ENCODE results near the gene MSI2.

MSI2 gene

DNA sequence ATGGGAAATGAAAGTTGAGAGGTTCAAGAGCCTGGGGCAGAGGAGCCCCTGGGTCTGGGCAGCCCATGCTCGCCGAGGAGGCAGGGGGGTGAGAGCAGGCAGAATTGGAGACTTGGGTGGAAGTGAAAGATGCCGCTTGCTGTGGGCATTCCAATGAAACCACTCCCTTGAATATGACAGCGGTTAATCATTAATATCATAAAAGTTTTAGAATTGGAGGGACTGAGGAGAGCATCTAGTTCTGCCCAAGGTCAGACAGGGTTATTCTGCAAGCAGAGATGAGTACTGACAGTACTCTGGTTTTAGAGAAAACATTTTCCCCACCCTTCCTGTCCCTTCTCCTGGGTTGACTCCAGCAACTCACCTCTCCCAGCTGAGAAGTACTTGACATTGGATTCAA lies 180.2 kb downstream of the MSI2 start:
- DNase-seq (ENCODE audit: low read depth in 2 of 2), result no peak

DNA sequence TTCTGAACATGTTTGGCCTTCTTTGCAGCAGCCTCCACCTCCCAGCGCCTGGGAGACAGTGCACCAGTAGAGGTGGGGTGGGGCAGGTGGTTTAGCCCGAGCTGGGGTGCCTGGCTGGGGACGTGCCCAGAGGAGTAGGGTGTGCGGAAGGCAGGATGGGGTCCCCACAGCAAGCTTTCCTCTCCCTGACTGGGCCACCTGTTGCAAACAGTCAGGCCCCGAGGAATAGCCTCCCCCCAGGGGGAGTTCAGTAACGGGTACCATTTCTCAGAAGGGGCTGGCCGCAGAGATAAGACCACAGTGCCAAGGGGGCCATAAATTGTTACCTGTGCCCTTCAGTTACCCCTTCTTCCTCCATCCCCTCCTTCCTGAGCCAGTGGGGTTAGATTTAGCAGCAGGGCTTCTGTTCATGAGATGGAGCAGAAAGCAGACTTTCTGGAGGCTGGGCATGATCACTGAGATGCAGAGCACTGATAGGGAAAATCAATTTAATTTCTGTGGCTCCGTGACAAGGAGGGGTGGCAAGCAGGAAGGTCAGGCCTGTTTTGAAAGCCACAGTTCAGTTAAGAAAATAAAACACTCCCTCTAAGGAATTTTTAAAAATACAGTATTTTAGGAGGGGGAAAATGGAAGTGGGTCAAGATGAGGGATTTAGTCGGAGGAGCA lies 181.9 kb downstream of the MSI2 start:
- DNase-seq (ENCODE audit: low read depth in 2 of 2), result no peak

DNA sequence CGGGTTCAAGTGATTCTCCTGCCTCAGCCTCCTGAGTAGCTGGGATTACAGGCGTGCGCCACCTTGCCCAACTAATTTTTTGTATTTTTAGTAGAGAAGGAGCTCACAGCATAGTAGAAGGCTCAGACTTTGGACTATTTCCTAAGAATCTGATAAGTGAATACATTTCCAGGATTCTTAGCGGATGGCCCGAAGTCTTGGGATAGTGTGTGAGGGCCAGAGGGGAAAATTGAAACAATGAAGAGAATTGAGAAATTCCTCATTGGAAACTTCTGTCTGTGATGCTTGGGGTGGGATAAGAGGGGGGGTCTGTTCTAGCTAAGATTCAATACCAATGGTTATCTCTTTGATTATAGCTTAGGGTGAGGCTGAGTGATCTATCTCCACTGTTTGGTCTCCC lies 183.3 kb downstream of the MSI2 start:
- no peak for DNase-seq (ENCODE audit: low read depth in 2 of 2)

DNA sequence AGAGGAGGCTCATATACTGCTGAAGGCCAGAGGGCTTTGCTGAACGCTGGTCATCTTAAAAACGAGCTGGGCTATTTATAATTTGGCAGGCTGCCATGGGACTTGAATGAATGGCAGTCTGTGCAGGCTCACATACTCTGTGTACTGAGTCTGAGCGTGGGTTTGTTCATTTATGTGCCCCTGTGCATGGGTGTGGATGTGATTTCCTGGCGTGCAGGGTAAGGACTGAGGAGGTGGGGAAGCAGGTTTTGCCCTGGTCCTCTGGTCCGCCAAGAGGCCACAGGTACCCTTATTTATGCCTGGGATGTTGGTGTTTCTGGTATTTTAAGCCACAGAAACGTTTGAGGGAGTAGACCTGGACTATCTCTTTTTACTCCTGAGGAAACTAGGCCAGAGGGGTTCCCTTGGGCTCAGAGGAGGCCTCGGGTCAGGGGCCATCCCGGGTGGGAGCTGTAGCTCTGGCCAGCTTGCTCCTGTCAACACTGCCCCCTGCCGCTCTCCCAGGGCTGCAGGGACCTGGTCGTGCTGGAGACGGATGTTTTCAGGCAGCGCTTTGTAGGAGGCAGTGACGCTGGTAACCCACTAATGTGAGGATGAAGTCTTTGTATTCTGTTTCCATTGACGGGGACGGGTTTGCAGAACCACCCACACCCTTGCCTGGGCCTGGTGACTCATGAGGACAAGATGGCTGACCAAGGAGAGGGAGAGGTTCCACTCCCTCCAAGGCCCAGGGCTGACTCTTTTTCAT lies 184.4 kb downstream of the MSI2 start:
- DNase-seq (ENCODE audit: low read depth in 2 of 2), result peak; percentile 80 to 82

DNA sequence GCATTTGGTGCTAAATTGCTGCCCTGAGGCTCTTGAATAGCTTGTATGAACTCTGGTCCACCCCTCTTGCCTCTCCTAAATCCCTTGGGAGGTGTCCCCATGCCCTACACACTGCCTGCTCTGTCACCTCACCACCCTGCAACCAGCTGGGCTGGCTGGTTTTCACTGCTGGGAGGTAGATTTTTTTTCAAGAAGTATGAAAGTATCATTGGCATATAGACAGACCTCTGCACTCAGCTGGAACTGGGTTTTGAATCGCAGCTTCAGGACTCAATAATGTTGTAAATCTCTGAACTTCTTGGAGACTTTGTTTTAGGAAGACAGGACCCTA lies 184.9 kb downstream of the MSI2 start:
- DNase-seq (ENCODE audit: low read depth in 2 of 2), result no peak

DNA sequence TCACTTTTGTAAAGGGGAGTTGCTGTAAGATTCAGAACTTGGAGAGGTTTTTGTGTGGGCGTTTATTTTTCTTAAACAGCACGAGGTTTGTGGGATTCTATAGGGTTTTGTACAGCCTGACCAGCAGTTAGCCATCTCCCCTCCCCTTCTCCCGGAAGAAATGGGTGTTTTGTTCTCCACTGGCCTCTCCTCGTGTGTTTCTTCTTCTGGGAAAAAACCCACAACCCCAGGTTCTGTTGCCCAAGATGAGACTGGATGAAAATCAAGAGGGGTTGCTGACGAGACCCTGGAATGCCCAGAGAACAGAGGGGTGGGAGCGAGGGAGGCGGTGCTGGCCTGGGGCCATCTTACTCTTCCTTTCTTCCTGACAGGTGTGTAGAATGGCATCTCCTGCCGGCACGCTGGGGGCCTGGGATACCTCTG lies 186.1 kb downstream of the MSI2 start:
- no peak for DNase-seq (ENCODE audit: low read depth in 2 of 2)

DNA sequence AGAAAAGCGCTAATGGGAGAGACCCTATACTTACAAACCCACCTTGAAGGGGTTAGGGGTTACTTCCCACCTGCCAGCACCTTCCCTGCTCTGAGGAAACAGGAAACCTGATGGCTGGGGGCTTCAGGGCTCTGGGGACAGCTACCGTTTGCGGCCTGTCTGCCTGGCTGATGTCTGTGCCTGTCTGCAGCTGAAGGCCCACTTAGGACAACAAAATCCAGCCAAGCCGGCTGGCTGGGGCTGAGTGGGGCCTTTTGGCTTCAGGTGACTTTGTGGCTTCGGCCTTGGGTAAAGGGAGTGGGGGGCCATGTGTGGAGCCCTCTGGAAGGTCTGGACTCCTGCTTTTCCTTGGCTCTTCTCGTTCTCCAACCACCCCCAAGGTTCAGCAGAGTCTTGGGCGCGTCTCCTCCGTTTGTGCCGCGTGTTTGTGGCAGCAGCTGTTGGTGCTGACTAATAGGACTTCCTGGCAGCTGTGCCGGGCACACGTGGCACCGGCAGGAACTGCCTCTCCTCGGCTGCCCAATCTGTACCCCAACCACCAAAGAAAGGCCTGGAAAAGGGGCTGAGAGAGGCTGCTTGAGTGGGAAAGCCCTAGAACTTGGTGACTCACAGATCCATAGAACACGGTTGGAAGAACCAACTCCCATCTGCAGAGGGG lies 186.7 kb downstream of the MSI2 start:
- DNase-seq (ENCODE audit: low read depth in 2 of 2), result no peak

DNA sequence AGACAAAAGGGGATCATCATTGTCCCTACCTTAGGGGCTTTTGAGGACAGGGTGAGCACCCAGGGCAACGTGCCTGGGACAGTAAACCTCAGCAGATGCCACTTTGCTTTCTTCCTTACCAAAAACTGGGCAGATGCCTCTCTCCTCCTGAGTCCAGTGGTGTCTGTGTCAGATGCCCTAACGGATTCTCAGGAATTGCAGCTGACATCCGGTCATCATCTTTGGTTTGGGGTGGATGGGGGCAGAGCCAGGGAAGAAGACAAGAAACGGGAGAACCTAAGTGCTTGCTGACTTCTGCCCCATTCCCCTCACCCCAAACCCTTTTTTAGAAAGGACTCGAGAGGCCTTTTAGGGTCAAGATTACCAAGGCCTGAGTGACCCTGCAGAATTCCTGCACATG lies 187.5 kb downstream of the MSI2 start:
- no peak for DNase-seq (ENCODE audit: low read depth in 2 of 2)

DNA sequence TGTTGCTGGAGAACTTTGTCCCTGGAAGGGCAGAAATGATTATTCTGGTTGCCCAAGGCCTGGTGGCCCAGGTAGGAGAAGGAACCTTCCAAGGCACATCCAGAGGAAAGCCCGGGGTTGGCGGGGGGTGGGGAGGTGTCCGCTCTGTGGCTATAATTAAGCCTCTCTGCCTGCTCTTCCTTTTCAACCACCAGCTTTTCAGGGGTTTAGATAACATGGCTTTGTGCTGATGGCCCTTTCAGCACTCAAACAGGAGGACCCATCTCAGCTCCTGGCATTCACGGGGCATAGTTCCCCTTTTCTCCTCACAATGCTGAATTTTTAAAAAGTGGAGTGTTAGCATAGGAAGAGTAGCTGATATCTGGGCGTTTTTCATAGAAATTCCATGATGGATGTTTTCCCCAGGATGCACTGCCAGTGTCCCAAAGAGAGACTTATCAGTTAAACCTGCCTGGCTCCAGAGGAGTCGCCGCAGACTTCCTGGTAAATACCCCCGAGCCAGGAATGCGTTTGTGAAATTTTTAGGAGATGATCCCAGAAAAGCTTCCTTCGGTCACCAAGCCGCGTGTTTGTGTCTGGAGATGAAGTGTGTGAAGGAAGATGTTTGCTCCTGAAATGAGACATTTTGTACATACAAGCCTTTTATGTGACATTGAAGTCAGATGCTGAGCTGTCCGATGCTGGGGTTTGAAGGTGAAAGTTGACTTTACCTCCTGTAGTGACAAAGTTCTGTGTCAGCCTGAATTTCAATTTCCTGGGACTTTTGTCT lies 188.5 kb downstream of the MSI2 start:
- DNase-seq (ENCODE audit: low read depth in 2 of 2), result no peak

DNA sequence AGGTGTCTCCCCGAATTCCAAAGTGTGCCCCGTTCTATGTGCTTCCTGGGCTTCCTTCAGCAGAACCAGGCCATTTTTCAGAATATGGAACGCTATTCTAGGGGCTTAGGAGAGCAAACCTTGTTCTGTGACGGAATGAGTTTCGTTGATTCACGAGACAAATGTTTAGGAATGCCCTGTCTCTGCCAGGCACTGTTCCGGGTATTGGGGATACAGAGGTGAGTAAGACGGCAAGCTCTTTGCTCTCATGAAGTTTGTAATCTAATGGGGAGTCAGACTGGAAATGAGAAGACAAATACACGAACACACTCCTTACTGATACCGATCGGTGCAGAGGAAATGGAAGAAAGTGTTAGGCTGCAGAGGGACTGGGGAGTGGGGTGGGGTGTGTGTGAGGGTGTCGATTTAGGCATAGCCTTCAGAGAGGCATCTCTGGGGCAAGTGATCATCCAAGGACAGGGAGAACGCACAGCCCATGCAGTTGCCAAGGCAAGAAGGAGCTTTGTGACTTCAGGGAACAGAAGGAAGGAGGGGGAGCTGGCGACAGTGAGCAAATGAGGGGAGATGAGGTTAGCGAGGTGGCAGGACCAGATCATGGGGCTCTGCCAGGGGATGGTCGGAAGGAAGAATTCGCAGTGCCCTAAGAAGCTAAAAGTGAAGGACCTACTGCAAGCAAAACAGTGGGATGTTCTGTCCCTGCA lies 189.6 kb downstream of the MSI2 start:
- DNase-seq (ENCODE audit: low read depth in 2 of 2), result no peak

DNA sequence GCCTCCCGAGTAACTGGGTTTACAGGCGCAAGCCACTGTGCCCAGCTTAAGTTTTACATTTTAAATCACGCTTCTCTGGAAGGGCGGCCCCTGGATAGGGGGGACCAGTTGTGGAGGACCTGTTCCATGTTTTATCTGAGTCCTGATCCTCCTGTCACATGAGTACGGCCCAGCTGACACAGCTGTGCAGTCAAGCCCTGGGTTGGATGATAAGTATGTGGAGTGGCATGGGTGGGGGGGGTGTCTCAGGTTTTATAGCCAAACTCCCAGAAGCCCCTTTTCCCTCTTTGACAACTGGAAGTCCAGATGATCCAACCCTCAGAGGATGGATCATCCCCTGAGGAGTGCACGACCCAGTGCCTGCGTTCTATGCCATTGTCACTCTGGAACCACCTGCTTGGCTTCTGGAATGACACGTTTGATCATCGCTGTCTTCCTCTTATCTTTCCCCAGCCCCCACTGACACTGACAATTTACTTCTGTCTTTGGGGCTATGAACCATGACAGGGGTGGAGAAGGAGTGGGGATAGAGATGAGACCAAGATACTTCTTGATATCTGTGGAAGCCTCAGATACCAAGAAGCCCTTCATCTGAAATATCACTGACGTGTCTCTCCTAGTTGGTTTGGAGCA lies 191.2 kb downstream of the MSI2 start:
- no peak for DNase-seq (ENCODE audit: low read depth in 2 of 2)

DNA sequence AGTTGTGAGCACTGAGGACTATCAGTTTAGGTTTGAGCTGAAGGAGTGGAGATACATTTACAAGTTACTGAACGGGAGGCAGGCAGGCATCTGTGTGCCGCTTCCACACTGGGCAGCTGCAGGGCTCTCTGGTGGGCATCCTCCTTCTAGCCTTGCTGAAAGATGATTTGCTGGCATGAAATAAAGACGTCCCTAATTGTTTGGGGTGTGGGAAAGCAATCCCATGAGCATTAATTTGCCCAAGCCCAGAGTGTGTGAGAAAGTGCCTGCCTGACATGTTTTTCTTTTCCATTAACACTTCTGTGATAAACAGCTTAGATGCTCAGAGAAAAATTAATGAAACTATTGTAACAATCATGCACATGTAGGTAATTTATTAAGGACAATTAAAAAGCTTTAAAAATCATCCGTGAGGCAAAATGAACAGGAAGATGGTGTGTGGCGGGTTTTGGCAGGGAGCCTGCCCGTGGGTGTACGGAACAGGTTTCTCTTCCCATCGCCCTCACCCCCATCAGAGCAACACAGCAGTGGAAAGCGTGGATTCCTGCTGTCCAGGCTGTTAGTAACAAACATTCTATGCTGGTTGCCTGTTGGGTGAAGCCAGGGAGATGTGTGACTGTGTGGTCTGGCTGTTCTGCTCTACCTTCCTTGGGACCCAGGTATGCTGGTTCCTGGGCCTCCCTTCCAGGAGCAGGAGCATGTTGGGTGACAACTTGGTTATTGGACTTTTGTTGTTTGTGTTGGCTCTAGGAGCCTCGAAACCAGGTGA lies 191.9 kb downstream of the MSI2 start:
- DNase-seq (ENCODE audit: low read depth in 2 of 2), result no peak

DNA sequence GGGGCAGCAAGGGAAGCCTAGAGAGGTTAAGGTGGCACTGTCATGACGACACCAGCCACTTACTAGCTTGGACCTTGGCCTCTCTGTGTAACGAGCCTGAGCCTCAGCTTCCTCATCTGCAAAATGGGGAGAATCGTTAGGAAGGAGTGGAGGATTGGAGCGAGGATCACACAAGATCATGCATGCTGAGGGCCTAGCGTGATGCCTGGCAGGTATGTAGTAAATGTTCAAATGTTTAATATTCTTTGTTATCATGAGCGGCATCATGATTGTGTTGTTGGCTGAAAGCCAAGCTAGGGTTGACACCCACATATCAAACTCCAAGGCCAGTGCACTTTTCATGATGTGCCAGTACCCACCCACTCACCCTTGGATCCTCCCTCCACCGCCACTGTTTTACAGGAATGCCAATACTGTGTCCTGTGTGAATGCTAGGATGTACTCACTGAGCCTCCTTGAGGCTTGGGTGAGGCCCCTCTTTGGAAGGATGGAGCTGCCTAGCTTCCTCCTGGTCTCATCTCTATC lies 192.5 kb downstream of the MSI2 start:
- DNase-seq (ENCODE audit: low read depth in 2 of 2), result no peak

DNA sequence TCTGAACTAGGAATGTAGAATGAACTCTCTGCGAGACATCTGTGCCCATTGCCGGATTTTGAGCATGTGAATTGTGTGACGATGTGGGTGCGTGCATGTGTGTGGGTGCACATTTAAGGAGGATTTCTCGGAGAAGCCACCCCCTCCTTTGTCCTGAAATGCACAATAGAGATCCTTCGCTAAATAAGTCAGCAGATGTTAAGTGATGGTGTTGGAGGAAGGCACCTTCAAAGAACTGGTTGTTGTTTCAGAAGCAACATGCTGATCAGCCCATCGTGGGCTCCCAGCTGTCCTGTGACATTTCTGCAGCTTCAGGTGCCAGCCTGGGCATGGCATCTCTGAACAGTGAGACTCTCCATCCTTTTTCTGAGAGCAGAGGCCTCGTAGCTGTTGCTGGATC lies 194.9 kb downstream of the MSI2 start:
- no peak for DNase-seq (ENCODE audit: low read depth in 2 of 2)

DNA sequence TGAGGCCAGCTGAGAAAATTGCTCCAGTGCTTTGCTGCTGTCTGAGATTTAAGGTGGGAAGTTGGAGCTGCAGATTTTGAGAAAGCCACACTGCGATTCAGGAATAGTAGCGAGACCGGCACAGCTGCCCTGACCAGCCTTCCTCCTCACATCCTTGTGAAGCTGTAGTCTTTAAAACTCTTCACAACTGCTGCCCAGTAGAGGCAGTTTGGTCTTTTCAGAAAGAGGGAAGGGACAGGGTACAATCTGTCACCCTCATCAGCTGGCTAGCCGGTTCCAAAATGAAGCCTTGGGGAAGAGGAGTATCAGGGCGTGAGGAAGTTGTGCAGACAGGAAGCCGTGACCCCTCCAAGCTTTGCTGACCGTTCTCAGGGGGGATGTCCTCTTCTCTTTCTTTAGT lies 195.3 kb downstream of the MSI2 start:
- no peak for DNase-seq (ENCODE audit: low read depth in 2 of 2)

DNA sequence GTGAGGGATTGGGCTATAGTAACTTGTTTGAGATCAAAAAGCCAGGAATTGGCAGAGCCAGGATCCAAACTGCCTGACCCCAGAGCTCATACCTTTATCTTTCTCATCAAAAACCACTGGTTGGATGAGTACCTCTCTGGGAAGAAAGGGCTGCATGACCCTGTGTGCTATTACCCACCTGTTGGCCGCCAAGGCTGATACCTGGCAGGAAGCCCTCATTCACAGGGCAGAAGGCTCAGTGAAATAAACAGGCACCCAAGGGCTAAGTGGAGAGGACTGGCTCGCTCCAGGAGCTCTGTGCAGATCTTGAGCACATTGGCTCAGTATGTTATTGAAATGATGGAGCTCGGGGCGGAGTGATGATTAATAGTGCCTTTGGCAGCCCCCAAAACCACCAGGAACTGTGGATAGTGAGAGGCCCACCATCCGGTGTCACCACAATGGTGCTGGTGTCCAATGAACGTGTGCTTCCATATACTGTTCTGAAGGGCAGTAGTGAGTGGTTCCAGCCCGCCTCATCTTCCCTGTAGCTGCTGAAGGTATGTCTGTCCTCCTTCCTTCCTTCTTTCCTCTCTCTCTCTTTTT lies 197.6 kb downstream of the MSI2 start:
- no peak for DNase-seq (ENCODE audit: low read depth in 2 of 2)

DNA sequence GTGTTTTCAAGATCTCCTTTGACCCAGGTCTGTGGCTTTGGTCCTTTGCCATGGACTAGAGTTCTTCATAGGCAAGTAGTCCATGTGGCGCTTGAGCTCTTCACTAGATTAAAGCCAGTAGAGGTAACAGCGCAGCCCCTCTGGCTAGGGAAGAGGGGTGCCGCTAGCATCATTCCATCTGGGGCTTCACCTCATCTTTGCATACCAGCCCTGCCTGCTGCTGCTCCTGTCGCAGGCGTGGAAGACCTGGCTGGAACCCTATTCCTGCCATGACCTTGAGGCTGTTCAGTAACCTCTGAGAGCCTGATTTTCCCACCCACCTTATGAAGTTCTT lies 198.4 kb downstream of the MSI2 start:
- no peak for DNase-seq (ENCODE audit: low read depth in 2 of 2)

DNA sequence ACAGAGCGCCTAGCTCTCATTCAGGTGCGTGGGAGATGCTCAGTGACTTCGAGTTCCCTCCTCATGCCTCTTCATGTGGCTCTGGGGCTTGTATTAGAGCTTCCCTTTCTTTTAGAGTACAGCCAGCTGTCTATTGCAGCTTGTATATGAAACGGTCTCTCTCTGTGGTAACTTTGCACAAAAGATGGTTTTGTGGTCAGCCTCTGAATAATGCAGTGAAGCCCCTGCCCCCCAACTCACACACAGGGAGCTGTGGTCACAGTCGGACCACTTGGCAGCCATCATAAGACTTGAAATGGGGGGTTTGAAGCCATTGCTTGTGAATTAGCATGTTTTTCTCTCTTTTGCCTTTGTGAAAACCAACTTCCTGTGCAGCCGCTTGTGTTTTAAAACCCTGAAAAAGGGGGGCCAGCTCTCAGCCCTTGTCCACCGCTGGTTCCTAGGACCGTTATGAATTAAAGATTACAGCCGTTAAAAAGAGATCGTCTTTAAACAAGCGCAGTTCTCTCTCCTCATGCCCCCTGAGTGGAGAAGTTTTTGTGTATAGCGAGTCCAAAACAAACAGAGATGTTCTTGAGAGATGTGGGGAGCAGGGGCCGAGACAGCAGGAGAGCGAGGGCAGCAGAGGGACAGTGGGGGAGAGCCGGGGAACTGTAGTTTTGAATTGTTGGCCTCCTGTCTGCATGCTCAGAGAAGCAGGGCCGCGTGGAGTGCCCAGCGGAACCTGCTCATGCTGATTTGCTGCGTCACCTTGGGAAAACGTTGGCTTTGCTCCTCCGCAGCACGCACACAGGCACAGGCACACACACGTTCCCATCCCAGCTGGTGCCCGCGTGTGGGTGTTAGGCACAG lies 199.0 kb downstream of the MSI2 start:
- DNase-seq (ENCODE audit: low read depth in 2 of 2), result peak; percentile 53 to 54

DNA sequence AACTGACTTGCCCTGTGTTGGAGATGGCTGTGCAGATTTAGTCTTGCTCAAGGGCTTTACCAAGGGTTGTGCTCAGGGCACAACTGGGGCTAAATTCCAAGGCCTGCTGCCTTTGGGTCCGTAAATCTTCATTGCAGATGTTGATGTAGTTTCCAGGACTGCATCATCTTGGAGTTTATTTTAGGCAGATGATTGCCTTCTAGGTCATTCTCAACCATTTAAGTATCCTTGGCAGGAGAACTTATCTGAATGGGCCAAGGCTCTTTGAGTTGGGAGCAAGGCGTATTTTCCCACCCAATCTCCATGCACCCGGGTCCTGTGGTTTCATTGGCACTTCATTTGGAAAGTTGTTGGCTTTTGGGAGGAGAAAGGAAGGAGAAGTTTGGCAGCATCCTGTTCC lies 200.3 kb downstream of the MSI2 start:
- no peak for DNase-seq (ENCODE audit: low read depth in 2 of 2)

Data from stimulated activated CD8-positive, alpha-beta memory T cell treated with anti-CD3 and anti-CD28 coated beads, Interleukin-15, amount 100 ng/mL, for 48 hours (primary cell).